Nephron progenitor cell (in vitro differentiated cells): Measurements from ENCODE around the gene CCDC91.

Experiments used
- DNase-seq: peaks from one replicate; pipeline ENCODE4 v3.0.0; 2021
- H3K27ac Mint-ChIP-seq: 2 replicates; pipeline ENCODE4 v1.8.0; 2021; ENCODE audit warnings: mild to moderate bottlenecking, moderate library complexity, mixed read lengths
- H3K27me3 Mint-ChIP-seq: 2 replicates; pipeline ENCODE4 v1.8.0; 2021; ENCODE audit warnings: mild to moderate bottlenecking, low read depth, mixed read lengths; ENCODE audit not compliant: poor library complexity
- H3K36me3 Mint-ChIP-seq: 2 replicates; pipeline ENCODE4 v1.8.0; 2021; ENCODE audit warnings: low read depth, mixed read lengths
- H3K4me1 Mint-ChIP-seq: 2 replicates; pipeline ENCODE4 v1.8.0; 2021; ENCODE audit warnings: mixed read lengths
- H3K4me3 Mint-ChIP-seq: 2 replicates; pipeline ENCODE4 v1.8.0; 2021; ENCODE audit warnings: mild to moderate bottlenecking, moderate library complexity, mixed read lengths
- H3K9me3 Mint-ChIP-seq: 2 replicates; pipeline ENCODE4 v1.8.0; 2021; ENCODE audit warnings: mild to moderate bottlenecking, moderate library complexity, mixed read lengths
- CTCF ChIP-seq: fragments of 200-600 bp; sonication (generic); IDR thresholded peaks from 2 replicates; pipeline ENCODE4 v1.5.0; 2021; ENCODE audit warnings: antibody characterized with exemption

Gene CCDC91

GRCh38 chr12:28570811-28571210 lies 380.6 kb downstream of the CCDC91 start:
- DNase-seq, result no peak
- Mint-ChIP-seq H3K4me1 (no peaks in the 10 kb centered on the region), H3K9me3 (no peaks in the 10 kb centered on the region), H3K27me3 (peaks cover 7% of the 10 kb centered on the region), H3K4me3 (no peak overlapping the region), H3K27ac (no peak overlapping the region), H3K36me3 (no peaks in the 10 kb centered on the region)
- TF ChIP-seq CTCF, result no peak

GRCh38 chr12:28574746-28575592 lies 384.7 kb downstream of the CCDC91 start:
- DNase-seq, result no peak
- peaks cover 3% of the 10 kb centered on the region for H3K27me3 Mint-ChIP-seq
- no peaks in the 10 kb centered on the region for H3K36me3 Mint-ChIP-seq
- H3K4me3 Mint-ChIP-seq, result no peak overlapping the region
- H3K27ac Mint-ChIP-seq, result no peak overlapping the region
- no peak for TF ChIP-seq CTCF
- H3K9me3 Mint-ChIP-seq, result no peaks in the 10 kb centered on the region
- no peaks in the 10 kb centered on the region for H3K4me1 Mint-ChIP-seq

DNA sequence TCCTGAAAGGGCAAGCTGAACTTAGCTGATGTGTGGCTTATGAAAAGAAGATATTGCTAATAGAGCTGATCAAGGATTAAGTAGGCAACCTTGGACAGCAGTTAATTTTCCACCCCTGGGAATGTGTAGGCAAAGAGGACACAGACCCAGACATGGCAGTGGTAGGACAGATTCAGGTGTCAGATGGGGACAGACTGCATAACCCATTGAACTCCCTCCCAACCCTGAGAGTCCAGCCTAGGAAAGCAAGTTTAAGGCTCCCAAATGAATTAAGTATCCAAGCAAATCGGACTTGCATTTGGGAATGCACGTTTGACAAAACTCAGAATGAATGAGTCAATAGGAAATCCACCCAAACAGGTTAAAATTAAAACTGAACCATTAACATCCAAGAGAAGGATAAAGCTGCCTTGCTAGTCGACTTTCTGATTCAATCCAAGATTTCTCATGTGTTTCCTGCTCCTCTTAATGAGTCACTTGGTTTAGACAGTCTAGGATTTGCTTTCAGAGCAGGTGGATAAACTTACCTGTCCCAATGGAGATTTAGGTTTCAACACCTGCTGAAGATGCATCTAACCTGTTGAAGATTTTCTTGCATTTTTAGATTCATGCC lies 385.4 kb downstream of the CCDC91 start:
- DNase-seq, result no peak
- Mint-ChIP-seq H3K27me3 (peaks cover 3% of the 10 kb centered on the region), H3K27ac (no peak overlapping the region), H3K9me3 (no peaks in the 10 kb centered on the region), H3K4me3 (no peak overlapping the region), H3K36me3 (no peaks in the 10 kb centered on the region), H3K4me1 (no peaks in the 10 kb centered on the region)
- no peak for TF ChIP-seq CTCF

DNA sequence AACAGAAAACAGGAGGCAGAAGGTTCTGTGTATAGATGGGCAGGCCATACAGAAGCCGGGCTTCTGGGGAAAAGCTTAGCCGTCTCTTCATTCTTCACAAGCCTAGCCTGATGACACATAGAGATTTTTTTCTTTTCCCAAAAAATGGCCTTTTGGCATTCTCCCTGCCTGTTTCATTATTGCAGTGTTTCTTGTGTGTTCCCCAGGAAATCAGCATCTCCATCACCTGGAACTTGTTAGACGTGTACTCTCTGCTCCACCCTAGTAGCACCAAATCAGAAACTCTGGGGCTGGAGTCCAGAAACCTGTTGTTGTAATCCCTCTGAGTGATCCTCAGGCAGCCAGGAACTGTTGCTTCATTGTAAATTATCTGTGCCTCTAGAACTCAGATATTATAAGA lies 388.1 kb downstream of the CCDC91 start:
- no peak for TF ChIP-seq CTCF
- Mint-ChIP-seq H3K36me3 (no peaks in the 10 kb centered on the region), H3K27ac (no peak overlapping the region), H3K27me3 (no peaks in the 10 kb centered on the region), H3K9me3 (no peaks in the 10 kb centered on the region), H3K4me1 (no peaks in the 10 kb centered on the region), H3K4me3 (no peak overlapping the region)
- DNase-seq, result no peak

- Mint-ChIP-seq H3K9me3 (no peaks in the 10 kb centered on the region), H3K4me1 (no peaks in the 10 kb centered on the region), H3K36me3 (no peaks in the 10 kb centered on the region), H3K27ac (no peak overlapping the region), H3K4me3 (no peak overlapping the region), H3K27me3 (no peaks in the 10 kb centered on the region)
- no peak for DNase-seq
- no peak for TF ChIP-seq CTCF
These were observed 388.6 kb downstream of the CCDC91 start for GRCh38 chr12:28578833-28579252.
